Measurements from ENCODE around the gene SLC49A3.
"Not testable (repeated sequence)": the region's sequence is repeated elsewhere in the genome, so short reads cannot be mapped to it uniquely, and the experiment has no call there.

Gene SLC49A3

DNA sequence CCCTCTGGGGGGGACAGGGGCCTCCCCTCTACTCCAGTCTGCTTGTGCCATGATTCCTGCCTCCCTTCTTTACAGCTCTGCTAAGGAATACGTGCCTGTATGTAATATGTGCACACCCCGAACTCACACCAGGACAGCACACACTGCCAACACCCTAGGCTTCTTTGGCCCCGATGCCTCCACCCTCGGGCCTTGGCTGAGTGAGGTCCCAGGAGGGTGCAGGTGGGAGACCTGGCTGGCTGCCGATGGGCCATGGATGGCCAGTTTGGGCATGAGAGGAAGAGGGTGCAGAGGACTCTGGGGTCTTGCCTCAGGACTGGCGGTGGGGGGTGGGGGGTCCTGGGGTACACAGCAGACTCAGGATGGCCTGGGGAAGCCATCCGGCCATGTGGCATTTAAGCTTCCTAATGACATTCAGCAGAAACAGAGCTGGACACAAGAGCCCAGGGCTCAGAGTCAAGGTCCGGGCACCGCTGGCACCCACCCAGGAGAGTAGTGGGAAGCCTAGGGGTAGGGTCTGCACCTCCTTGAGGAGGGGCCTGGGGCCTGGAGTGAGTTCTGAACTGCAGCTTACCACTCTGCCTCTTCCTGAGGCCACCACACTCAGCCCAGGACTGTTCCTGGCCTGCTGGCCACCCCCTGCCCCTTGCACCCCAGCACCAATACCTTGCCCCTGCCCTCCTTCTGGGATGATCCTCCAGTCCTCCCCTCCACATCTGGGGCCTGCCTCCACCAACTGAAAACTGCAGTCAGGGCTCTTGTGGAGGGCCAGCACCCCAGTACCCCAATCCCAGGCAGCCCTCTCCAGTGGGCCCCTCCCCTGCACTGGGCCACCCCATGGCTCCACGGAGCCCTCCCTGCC is 14.6 kb upstream of the SLC49A3 start:
- no peak for DNase-seq (ENCODE audit: extremely low read depth in 1 of 2, low read depth in 1 of 2)

DNA sequence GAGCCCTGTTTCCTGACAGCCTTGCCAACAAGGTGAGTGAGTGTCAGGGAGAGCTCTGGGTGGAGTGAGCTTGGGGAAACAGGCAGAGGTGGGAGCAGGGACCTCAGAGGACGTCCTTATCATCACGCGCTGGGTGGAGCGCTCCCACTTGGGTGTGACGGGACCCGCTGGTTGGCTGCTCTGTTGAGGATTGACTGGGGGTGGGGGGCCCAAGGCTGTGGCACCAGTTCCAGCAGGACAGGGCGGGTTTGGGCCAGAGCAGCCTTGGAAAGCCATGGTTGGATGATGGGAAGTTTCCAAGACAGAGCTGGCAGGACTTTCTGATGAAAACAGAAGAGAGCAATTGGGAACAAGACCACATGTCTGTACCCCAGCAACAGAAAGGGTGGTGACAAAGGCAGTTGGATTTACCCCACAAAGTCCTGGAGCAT is 13.7 kb upstream of the SLC49A3 start:
- no peak for DNase-seq (ENCODE audit: extremely low read depth in 1 of 2, low read depth in 1 of 2)

DNA sequence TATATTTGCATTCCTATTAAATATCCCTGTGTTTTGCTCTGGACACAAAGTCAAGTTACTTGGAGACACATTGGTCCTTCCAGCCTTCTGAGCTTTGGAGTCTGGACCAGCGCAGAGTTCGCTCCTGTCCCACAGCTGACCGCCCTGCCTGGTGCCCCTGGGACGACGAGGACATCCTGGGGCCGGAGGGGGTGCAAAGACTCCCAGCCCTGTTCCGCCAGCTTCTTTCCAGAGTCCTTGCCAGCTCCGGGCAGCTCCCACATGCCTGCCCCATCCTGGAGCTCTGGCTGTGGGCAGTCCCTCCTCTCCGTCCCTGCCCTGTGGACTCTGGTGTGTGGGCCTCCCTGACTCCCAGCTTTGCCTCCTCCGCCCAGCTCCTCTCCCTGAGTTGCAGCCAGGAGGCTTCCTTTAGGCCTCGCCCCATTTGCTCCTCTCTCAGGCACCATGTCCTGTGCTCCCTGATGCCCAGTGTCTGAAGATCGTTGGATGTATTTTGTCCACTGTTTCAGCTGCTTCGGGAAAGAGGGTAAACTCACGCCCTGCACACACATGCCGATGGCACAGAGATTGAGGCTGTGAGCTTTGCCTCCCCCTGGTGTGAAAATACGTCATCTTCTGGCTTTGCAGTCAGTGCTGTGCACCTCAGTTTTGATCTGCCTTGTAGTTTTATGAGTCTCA is 11.8 kb upstream of the SLC49A3 start:
- no peak for DNase-seq (ENCODE audit: extremely low read depth in 1 of 2, low read depth in 1 of 2)

DNA sequence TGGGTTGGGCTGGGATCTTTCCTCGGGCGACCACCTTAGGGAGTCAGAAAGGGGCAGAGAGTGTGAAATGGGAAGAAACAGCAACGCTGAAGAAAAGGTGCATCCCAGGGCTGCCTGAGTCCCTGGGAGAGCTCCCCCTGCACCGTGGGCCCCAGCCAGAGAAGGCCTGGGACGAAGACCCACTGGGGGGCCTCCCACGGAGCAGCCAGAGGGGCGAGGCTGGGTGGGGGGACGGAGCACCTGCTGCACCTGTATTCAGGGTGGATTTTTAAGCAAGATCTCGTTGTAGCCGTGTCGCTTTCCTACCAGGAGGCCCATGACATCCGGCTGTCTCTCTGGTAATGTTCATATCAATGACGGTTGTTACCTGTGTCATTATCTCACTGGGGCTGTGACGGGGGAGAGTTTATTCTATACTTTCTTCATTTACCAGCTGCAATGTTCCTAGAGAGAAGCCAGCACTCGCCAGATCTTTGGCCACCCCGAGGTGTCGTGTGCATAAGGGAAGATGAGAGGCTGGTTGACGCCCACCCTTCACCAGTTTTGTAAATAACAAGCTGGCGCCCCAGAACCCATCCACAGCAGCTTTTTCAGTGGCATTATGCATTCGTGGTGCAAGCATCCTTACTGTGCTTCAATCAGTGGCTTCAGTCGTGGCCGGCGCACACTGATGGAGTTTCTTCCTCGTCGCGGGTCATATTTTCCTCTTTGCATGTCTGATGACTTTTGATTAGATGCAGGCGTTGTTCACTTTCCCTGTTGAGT is 11.0 kb upstream of the SLC49A3 start:
- DNase-seq (ENCODE audit: extremely low read depth in 1 of 2, low read depth in 1 of 2), result no peak

DNA sequence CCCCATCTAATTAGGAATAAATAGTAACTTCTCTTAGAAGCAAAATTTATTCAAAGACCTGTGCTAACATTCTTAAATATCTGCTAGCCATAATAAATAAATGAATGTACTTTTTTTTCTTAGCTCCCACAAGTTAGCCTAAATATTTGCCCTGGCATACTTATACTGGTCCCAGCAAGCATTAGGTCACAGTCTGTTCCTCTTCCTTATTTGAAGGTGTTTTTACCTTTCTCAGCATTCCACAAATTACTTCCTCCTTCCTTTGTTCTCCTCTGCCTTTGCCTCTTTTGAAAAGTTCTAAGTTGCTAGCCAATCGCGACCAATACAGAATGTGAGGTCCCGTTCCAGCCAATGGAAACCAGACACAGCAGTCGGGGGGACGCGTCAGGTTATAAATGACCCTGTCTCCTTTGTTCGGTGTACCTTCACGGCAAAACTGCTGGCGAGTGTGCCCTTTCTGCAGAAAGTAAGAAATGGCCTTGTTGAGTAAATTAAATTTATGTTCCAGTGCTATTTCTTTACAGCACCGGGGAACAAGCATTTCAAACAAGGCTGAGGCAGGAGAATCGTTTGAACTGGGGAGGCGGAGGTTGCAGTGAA is 5.5 kb upstream of the SLC49A3 start:
- not testable (repeated sequence) for DNase-seq (ENCODE audit: extremely low read depth in 1 of 2, low read depth in 1 of 2)

DNA sequence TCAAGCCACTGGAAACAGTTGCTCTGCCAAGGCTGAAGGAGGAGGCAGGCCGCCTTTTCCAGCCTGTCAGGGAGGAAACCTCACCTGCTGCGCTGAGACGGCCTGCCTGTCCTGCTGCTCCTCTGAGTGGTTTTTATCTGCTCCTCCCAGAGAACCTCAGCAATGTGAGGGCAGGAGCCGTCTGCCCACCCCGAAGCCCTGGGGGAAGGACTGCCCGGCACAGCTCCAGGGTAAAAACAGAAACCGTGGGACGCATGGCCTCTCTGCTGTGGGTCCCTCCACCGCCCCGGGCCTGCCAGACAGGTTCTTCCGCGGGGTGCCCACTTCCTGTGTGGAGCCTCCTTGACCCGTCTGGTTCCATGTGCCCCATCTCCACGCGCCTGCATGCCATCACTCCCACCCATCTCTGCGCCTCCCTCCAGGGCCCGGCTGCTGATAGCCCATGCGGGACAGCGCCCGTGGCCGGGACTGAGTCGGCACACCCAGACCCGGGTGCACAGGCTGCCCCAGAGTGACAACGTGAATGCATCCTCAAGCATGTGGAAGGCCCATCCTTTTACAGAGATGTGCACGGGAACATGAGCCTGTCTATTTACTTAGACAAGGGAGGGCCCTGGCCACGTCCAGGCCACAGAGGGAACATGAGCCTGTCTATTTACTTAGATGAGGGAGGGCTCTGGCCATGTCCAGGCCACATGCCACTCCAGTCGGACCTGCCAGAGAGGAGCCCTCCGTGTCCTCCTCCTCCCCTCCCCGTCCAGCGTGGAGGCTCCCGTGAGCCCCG is 4.0 kb upstream of the SLC49A3 start:
- no peak for DNase-seq (ENCODE audit: extremely low read depth in 1 of 2, low read depth in 1 of 2)

DNA sequence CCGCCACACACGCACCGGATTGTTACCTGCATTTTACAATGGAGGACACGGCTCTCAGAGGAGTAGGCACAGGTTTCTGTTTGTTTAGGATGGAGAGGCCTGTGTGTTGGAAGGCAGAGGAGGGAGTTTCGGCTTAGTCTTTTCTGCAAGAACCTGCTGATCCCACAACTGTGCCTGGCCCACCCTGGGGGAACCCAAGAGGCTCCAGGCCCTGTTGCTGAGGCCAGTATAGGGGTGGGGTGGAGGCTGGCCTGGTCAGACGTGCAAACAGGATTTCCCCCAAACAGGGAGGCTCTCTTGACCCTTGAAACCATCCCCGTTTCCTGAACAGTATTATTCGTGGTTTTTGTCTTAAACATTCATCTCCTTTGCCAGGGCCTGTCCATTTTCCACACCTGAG is 772 bp upstream of the SLC49A3 start:
- DNase-seq (ENCODE audit: extremely low read depth in 1 of 2, low read depth in 1 of 2), result no peak

DNA sequence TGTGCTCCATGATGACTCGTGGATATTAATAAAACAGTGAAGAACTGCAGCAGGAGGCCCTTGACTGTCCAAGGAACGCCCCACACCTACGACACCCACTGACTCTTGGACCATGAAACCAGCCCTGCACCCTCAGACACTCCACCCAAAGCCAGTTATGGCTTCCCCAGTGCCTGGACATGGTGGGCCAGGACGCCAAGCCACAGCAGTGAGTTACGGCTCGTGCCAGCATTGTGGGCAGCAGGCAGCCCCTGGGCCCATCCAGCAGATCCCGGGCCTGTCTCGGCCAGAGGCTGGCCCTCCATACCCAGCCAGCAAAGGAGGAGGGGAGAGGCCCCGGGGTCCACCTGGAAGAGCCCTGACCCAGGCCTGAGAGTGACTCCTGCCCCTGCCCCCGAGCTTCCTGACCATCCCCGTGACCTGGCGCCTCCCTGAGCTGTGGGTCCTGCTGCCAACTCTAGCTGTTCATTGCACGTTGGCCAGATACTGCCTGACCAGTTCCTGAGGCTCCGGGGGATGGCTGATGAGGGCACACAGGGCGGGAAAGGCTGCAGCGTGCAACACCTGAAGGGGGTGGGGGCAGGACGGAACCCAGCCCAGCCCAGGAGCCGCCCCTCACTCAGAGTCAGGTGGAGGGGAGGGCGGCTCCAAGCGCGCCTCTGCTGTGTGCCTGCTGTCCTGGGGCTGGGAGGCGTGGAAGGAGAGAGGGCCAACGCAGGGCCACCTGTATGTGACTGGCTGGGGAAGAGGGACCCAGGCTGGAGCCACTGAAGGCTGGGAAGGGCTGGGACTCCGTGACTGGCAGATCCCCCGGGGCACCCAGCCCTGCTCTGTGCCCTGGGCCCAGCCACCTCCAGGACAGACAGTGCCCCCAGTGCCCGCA is 739 bp downstream of the SLC49A3 start:
- DNase-seq (ENCODE audit: extremely low read depth in 1 of 2, low read depth in 1 of 2), result no peak

DNA sequence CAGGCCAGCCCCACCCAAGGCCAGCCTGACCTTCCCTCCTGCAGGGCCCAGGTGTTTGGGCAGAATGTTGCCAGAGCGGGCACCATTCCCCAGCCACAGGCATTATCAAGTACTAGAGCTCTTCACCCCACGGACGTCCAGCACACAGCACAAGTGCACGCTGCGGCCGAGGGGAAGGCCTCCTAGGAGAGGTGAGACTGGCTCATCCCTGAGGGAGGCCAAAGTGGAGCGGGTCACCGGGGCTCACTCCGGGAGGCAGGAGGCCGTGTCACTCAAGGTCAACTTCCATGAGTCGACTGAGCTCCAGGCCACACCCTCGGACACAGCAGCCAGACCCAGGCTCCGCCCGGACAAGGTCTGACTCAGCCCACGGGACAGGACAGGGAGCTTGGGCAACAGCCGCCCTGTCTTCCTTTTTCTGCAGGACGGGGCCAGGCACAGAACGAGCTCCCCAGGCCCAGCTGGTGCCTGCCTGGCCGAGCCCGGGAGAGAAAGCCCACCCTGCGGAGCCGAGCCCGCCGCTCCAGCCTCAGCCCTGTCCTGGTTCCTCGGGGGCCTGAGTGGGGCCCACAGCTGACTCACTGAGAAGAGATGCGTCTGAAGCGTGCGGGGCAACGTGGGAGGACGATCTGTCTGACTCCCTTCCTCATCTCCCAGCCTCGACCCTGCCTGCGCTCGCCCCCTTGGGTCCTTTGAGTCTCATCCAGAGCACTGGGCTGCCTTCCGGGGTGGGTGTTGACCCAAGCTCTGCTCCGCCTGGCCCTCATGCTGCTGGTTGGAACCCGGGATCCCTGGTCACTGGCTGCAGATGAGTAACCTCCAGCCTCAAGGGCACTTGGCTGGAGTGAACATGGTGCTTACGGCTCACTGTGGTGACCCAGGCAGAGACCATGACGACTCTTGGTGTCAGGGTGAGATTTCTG is 1.6 kb downstream of the SLC49A3 start:
- DNase-seq (ENCODE audit: extremely low read depth in 1 of 2, low read depth in 1 of 2), result no peak

DNA sequence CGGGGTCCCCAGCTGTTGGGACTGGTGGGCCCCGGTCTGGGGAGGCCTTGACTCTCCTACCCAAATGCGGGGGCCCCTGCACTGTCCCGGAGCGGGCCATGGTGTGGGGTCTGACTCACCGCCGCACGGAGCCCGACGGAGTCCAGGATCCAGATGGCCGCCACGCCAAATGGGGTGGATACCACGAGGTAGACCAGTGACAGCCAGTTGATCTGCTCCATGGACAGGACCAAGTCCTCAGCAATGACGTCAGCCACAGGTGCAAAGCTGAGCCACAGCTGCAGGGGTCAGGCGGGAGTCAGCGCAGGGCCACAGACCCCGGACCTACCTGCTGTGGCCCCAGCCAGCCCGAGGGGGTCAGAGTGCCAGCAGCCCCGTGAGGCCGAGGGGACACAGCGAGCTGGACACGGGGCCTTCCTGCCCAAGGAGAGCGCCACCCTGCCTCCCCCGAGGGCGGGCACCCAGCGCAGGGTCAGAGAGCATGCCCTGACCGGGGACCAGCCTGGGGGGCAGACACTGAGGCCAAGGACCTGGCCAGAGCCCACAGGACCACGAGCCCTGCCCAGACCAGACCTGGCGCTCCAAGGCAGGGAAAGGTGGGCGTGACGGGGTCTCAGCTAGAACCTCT is 2.4 kb downstream of the SLC49A3 start:
- DNase-seq (ENCODE audit: extremely low read depth in 1 of 2, low read depth in 1 of 2), result no peak

DNA sequence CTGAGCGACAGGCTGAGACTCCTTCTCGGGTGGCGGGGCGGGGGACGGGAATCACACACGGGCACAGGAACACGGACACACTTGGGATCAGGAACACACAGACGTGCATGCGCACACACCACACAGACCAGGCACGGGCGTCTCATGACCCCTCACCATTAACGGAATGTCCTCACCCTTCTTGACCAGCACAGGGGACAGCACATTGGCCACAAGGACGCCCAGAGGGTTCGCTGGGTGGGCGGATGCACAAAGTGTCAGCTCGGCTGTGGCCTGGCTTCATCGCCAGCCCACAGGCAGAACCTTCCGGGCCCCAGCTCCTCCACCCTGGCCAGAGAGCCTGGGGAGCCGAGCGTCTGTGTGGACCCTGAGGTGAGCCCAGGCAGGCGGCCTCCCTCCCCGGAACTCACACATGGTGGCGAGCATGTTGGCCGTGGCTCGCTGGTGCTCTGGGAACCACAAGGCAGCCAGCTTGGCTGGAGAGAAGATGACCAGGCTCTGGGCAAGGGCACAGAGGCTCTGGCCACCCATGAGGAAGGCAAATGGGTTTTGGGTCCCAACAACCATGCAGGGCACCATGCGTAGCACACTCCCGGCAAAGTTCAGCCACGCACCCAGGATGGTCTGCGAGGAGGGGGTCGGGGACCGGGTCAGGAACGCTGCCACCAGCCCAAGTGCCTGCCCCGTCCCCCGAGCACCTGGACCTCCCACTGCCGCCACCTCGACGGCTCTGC is 3.1 kb downstream of the SLC49A3 start:
- DNase-seq (ENCODE audit: extremely low read depth in 1 of 2, low read depth in 1 of 2), result no peak

DNA sequence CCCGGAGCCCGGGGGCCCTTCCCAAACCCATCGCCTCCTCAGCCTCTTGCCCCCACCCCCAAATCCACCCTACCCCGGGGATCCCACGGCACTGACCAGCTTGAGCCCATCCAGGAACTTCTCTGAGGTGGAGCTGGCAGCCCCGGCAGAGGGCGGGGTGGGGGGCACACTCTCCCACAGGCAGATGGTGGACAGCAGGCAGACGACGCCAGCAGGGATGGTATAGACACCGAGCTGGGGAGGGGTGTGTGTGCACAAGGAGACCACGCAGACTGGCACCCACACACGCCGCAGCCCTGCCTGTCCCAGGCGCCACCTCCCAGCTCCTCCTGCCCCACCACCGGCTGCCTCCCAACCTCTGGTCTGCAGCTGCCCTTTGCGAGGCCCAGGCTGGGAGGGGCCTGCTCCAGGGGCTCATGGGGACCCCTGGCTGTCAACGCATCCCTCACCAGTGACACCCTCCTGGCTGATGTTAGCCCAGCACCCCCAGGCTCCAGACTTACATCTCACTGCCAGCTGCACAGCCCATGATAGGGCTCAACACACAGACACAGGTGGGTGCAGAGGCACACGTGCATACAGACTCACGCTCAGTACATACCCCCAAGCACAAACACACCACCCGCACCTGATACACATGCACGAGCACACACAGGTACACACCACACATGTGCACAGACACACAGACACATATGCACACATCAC is 4.2 kb downstream of the SLC49A3 start:
- no peak for DNase-seq (ENCODE audit: extremely low read depth in 1 of 2, low read depth in 1 of 2)

DNA sequence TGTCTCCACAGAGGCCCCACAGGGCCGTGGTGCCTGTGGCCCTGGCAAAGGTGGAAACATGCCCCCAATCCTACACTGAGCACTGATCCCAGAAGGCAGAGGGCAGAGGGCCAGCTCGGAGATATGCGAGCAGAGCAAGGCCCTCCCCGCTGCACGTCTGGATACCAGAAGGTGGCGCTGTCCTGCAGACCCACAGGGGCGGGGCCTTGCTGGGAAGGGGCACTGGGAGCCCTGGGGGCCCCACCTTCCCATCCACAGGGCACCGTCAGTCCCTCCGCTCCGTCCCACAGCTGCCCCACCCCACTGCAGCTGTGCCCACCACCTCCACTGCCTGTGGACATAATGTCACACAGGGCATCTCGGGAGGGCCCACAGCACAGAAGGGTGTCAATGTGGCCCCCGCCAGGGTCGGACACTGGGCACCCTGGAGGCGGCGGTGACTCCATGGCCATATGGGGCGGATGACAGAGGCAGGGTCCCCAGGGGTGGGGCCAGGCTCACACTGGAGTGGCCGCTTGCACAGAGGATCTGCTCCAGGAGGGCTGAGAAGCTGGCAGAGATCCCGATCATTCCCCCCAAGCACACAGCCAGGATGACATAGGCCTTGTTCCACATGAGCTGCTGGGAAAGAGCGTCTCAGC is 4.8 kb downstream of the SLC49A3 start:
- DNase-seq (ENCODE audit: extremely low read depth in 1 of 2, low read depth in 1 of 2), result no peak

DNA sequence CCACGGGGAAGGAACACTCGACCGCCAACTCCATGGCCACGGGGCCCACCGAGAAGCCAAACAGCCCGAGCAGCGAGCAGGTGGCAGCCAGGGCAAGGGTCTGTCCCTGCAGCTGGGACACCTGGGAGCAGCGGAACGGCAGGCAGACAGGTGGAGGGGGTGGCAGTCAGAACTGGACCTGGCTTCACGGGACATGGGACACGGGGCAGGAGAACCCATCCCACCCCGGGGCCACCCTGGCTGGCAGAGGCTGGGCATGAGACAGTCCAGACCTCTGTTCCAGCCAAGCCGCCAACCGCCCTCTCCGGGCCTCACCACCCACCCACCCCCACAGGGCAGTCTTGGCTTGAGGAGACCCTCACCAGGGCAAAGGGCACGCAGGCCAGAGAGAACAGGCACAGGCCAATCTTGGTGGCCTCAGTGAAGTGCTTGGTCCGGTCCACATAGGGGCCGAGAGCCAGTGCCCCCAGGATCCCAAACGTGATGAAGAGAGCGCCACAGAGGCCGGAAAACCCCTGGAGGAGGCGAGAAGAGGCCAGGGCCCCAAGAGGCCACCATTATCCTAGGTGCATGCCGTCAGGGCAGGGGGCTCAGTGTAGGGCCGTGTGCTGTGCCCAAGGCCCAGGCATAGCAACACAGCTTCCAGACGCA is 5.6 kb downstream of the SLC49A3 start:
- no peak for DNase-seq (ENCODE audit: extremely low read depth in 1 of 2, low read depth in 1 of 2)

DNA sequence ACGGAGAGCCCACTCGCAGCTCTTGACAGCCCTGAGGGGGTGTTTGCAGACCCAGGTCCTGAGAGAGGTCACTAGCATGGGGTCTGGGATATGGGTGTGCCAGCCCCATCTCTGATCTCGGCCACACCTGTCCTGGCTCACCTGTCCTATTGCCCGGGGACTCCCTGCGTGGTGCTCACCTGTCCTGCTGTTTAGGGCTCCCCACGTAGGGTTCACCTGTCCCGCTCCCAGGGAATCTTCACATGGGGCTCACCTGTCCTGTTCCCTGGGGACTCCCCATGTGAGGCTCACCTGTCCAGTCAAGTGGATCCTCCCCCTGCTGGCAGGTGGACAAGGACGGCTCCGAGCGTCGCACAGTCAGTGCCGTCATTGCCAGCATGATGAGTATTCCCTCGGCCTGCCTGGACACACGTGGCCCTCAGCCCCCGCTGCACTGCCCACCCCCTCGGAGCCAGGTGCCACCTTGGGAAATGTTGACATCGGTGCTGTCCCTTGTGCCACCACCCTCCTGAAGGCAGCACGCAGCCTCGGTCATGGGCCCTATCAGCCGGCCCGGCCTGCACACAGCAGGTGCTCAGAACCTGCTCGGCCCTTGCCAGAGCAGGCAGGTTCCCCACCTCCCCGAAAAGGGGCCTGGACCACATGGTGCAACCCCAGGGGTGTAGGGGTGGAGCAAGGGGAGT is 6.3 kb downstream of the SLC49A3 start:
- no peak for DNase-seq (ENCODE audit: extremely low read depth in 1 of 2, low read depth in 1 of 2)
